HepG2 (cell line): Measurements from ENCODE around the gene POLR2J. TPM values are rescaled to one million over a fixed set of nuclear protein-coding genes. Genes with fewer than 3 reads are reported as not detected.

Source experiments
- AGO1 ChIP-seq: fragments of 200-400 bp; formaldehyde crosslinking; IDR thresholded peaks from 2 replicates; pipeline ENCODE4 v1.6.1; 2017; ENCODE audit warnings: mild to moderate bottlenecking, low read depth, low read length, moderate library complexity; ENCODE audit not compliant: poor library complexity, severe bottlenecking
- DMAP1 ChIP-seq: IDR thresholded peaks from 2 replicates; pipeline ENCODE4 v1.6.1; 2016
- EP300 ChIP-seq, 3 experiments: sonication (generic) in 1 of 3; formaldehyde crosslinking in 1 of 3; IDR thresholded peaks; 2 replicates each; pipeline versions ENCODE4 v1.5.1 to v1.6.1; 2011 to 2020; ENCODE audit warnings: low read depth in 2 of 3, low read length in 2 of 3, borderline replicate concordance in 1 of 3, improper control_type of control experiment in 1 of 3, mild to moderate bottlenecking in 1 of 3, missing genetic modification reagents in 1 of 3, moderate library complexity in 1 of 3
- GATA4 ChIP-seq: sonication (generic); IDR thresholded peaks from 2 replicates; pipeline ENCODE4 v1.6.1; 2016; ENCODE audit warnings: antibody characterized with exemption, low read depth, borderline replicate concordance
- KDM5B ChIP-seq: sonication (generic); formaldehyde crosslinking; IDR thresholded peaks from 2 replicates; pipeline ENCODE4 v1.4.0; 2020; ENCODE audit warnings: missing genetic modification reagents, mild to moderate bottlenecking, borderline replicate concordance
- KDM6A ChIP-seq: IDR thresholded peaks from 2 replicates; pipeline ENCODE4 v1.6.1; 2016; ENCODE audit warnings: low read depth
- USF2 ChIP-seq, 2 experiments: sonication (generic) in 1 of 2; formaldehyde crosslinking in 1 of 2; IDR thresholded peaks; 2 replicates each; pipeline versions ENCODE4 v1.5.1 to v1.6.1; 2011 to 2020; ENCODE audit warnings: borderline replicate concordance in 1 of 2, low read depth in 1 of 2, low read length in 1 of 2, mild to moderate bottlenecking in 1 of 2, missing genetic modification reagents in 1 of 2, moderate library complexity in 1 of 2
- ZC3H13 ChIP-seq: sonication (generic); formaldehyde crosslinking; IDR thresholded peaks from 2 replicates; pipeline ENCODE4 v1.8.1; 2023; ENCODE audit warnings: mild to moderate bottlenecking, missing genetic modification reagents, moderate library complexity
- ZFP82 ChIP-seq: sonication (generic); formaldehyde crosslinking; IDR thresholded peaks from 2 replicates; pipeline ENCODE4 v1.5.1; 2020; ENCODE audit warnings: mild to moderate bottlenecking, missing genetic modification reagents, borderline replicate concordance
- ZFX ChIP-seq: sonication (generic); formaldehyde crosslinking; IDR thresholded peaks from 2 replicates; pipeline ENCODE4 v1.4.0; 2020; ENCODE audit warnings: mild to moderate bottlenecking, low read depth, missing genetic modification reagents, moderate library complexity
- ZFY ChIP-seq: sonication (generic); formaldehyde crosslinking; IDR thresholded peaks from 2 replicates; pipeline ENCODE4 v1.4.0; 2020; ENCODE audit warnings: missing genetic modification reagents
- ZNF275 ChIP-seq: sonication (generic); formaldehyde crosslinking; IDR thresholded peaks from 2 replicates; pipeline ENCODE4 v1.8.0; 2022; ENCODE audit warnings: missing genetic modification reagents, mild to moderate bottlenecking, inconsistent platforms, borderline replicate concordance
- ZNF740 ChIP-seq: sonication (generic); formaldehyde crosslinking; IDR thresholded peaks from 2 replicates; pipeline ENCODE4 v1.4.0; 2020; ENCODE audit warnings: missing genetic modification reagents
- ZNF83 ChIP-seq: sonication (generic); formaldehyde crosslinking; IDR thresholded peaks from 2 replicates; pipeline ENCODE4 v1.4.0; 2020; ENCODE audit warnings: missing genetic modification reagents, mild to moderate bottlenecking, borderline replicate concordance
- polyA plus RNA-seq, 8 experiments: library from polyadenylated mRNA; depleted of rRNA in 3 of 8; stranded (reverse) in 7 of 8; unstranded in 1 of 8; fragments of >200 nt; fragmentation: Illumina TruSeq in 4 of 8; extraction: Trizol in 4 of 8; gene quantifications; 2 replicates each; pipeline versions ENCODE4 v1.2.1 to v1.2.3, GENCODE V29; 2011 to 2016; ENCODE audit warnings: low read depth in 4 of 8, missing spikeins in 1 of 8, mixed read lengths in 1 of 8; ENCODE audit not compliant: insufficient read depth in 1 of 8
- total RNA-seq, 5 experiments: library from RNA; depleted of rRNA; stranded (reverse); fragments of >200 nt; fragmentation: Illumina TruSeq; extraction: Trizol; gene quantifications; 2 replicates each; pipeline ENCODE4 v1.2.3, GENCODE V29; 2016; ENCODE audit warnings: low read depth in 1 of 5
- TF ChIP-seq, protein P1 (sequence below): sonication (generic); formaldehyde crosslinking; IDR thresholded peaks from 2 replicates; pipeline ENCODE4 v1.4.0; 2020; ENCODE audit warnings: missing genetic modification reagents, borderline replicate concordance
- TF ChIP-seq, protein P2 (sequence below): sonication (generic); formaldehyde crosslinking; IDR thresholded peaks from 2 replicates; pipeline ENCODE4 v1.9.0; 2022; ENCODE audit warnings: low read depth, missing genetic modification reagents

POLR2J gene
- total and polyA plus RNA-seq, 2 of the 13 experiments (the other 11 are each of a cell fraction or from before 2014, with no cell fraction given): 41.2 to 71.4 TPM

DNA sequence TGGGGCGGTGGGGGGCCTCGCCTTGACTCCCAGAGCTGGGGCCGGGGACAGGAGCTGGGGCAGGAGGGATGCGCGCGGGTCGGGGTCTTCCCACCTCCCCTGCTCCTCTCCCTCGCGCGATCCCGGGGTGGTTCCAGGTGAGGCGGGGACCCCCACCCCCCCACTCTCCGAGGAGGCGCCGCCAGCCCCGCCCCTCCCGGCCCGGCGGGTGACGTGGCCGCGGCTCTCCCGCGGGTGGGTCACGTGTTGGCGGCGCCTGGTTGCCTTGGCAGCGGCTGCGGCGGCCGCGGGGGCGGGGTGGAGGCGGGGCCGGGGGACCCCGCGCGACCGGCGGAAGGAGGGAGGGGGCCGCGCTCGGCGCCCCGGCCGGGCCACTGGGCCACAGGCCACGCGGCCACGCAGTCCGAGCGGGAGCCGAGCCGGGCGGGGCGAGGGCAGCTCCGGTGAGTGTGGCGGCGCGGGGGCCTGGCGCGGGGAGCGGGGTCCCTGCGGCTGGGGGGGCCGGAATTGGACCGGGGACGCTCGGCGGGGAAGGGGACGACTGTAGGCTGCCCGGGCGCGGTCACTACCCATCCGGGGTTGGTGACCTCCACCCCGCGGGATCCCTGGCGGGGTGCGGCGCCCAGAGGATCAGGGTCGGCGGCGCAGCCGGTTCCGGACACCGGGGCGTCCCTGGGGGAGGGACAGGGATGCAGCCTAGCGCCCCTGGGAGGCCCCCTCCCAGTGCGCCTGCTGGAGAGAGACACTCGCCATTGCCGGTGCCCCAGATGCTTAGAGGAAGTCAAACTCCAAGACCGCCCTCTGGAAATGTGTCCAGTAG lies 45.3 kb downstream of the POLR2J start, which contains the start of gene ORAI2 (continued):
- TF ChIP-seq, protein P1, sequence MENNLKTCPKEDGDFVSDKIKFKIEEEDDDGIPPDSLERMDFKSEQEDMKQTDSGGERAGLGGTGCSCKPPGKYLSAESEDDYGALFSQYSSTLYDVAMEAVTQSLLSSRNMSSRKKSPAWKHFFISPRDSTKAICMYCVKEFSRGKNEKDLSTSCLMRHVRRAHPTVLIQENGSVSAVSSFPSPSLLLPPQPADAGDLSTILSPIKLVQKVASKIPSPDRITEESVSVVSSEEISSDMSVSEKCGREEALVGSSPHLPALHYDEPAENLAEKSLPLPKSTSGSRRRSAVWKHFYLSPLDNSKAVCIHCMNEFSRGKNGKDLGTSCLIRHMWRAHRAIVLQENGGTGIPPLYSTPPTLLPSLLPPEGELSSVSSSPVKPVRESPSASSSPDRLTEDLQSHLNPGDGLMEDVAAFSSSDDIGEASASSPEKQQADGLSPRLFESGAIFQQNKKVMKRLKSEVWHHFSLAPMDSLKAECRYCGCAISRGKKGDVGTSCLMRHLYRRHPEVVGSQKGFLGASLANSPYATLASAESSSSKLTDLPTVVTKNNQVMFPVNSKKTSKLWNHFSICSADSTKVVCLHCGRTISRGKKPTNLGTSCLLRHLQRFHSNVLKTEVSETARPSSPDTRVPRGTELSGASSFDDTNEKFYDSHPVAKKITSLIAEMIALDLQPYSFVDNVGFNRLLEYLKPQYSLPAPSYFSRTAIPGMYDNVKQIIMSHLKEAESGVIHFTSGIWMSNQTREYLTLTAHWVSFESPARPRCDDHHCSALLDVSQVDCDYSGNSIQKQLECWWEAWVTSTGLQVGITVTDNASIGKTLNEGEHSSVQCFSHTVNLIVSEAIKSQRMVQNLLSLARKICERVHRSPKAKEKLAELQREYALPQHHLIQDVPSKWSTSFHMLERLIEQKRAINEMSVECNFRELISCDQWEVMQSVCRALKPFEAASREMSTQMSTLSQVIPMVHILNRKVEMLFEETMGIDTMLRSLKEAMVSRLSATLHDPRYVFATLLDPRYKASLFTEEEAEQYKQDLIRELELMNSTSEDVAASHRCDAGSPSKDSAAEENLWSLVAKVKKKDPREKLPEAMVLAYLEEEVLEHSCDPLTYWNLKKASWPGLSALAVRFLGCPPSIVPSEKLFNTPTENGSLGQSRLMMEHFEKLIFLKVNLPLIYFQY (CRISPR knock-in tag): 0 out of 2 replicates have a peak, but pooled peaks have one; percentile 22
- TF ChIP-seq AGO1 (peak; percentile 8), KDM5B (no peak), ZNF740 (CRISPR knock-in tag) (peak; percentile 47; the same call in 1 of the 2 replicates), ZFP82 (peak; percentile 5; the same call in 1 of the 2 replicates), ZC3H13 (CRISPR knock-in tag) (0 out of 2 replicates have a peak, but pooled peaks have one; percentile 30), KDM6A (CRISPR knock-in tag) (no peak), ZFY (CRISPR knock-in tag) (peak; percentile 56), ZNF83 (CRISPR knock-in tag) (no peak), ZFX (CRISPR knock-in tag) (no peak), ZNF275 (CRISPR knock-in tag) (no peak), DMAP1 (no peak), EP300 (IDR thresholded peaks at IDR 0.05; ENCODE audit: low read depth in 2 of 2, low read length in 2 of 2) (no peak), EP300 (CRISPR knock-in tag; IDR thresholded peaks at IDR 0.05; ENCODE audit: borderline replicate concordance) (no peak), GATA4 (no peak), USF2 (IDR thresholded peaks at IDR 0.05; ENCODE audit: low read depth, low read length) (peak; percentile 37; the same call in 1 of the 2 replicates), USF2 (CRISPR knock-in tag; IDR thresholded peaks at IDR 0.05; ENCODE audit: borderline replicate concordance) (no peak; the same call in 1 of the 2 replicates)
- TF ChIP-seq, protein P2, sequence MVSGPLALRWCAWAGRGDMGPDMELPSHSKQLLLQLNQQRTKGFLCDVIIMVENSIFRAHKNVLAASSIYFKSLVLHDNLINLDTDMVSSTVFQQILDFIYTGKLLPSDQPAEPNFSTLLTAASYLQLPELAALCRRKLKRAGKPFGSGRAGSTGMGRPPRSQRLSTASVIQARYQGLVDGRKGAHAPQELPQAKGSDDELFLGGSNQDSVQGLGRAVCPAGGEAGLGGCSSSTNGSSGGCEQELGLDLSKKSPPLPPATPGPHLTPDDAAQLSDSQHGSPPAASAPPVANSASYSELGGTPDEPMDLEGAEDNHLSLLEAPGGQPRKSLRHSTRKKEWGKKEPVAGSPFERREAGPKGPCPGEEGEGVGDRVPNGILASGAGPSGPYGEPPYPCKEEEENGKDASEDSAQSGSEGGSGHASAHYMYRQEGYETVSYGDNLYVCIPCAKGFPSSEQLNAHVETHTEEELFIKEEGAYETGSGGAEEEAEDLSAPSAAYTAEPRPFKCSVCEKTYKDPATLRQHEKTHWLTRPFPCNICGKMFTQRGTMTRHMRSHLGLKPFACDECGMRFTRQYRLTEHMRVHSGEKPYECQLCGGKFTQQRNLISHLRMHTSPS: no peak
